ENCODE results near the gene TIMM13.
"Not testable (repeated sequence)": the region's sequence is repeated elsewhere in the genome, so short reads cannot be mapped to it uniquely, and the experiment has no call there.

The TIMM13 gene

GRCh38 chr19:2427429-2428320, at the start of gene TIMM13:
TIMM13 (minus strand) TSS chr19:2427586; CDS start chr19:2427533, 53 bp downstream.
- peak; percentile 94 to 98 for DNase-seq

- peak; percentile 65 to 73 for DNase-seq
Measured at GRCh38 chr19:2476451-2477140, 49.2 kb upstream of the TIMM13 start.

GRCh38 chr19:2475702-2476450, 48.5 kb upstream of the TIMM13 start, which contains the start of gene GADD45B:
GADD45B (plus strand) TSS chr19:2476127; CDS start chr19:2476359, 232 bp downstream.
- peak; percentile 98 to 99 for DNase-seq

- DNase-seq = peak; percentile 59 to 71
Measured at GRCh38 chr19:2475018-2475701, 47.8 kb upstream of the TIMM13 start.

- DNase-seq = peak; percentile 91 to 96
Measured at GRCh38 chr19:2474232-2475017, 47.0 kb upstream of the TIMM13 start.

GRCh38 chr19:2469915-2470200, 42.5 kb upstream of the TIMM13 start:
- DNase-seq = not testable (repeated sequence)

- DNase-seq = no peak
Measured at GRCh38 chr19:2469102-2469914, 41.9 kb upstream of the TIMM13 start.

- DNase-seq = no peak
Measured at GRCh38 chr19:2468596-2468995, 41.2 kb upstream of the TIMM13 start.

- no peak for DNase-seq
Measured at GRCh38 chr19:2464389-2464788, 37.0 kb upstream of the TIMM13 start.

- not testable (repeated sequence) for DNase-seq
Measured at GRCh38 chr19:2463694-2464093, 36.3 kb upstream of the TIMM13 start.

- DNase-seq = no peak
Measured at GRCh38 chr19:2462635-2463421, 35.4 kb upstream of the TIMM13 start.

GRCh38 chr19:2461751-2462634, 34.6 kb upstream of the TIMM13 start:
- peak; percentile 60 to 67 for DNase-seq

- no peak for DNase-seq
Measured at GRCh38 chr19:2460245-2460644, 32.9 kb upstream of the TIMM13 start.

- DNase-seq = not testable (repeated sequence)
Measured at GRCh38 chr19:2458776-2459175, 31.4 kb upstream of the TIMM13 start.

GRCh38 chr19:2458054-2458453, 30.7 kb upstream of the TIMM13 start:
- DNase-seq = no peak

GRCh38 chr19:2457394-2458037, 30.1 kb upstream of the TIMM13 start:
- no peak for DNase-seq

- peak; percentile 42 to 44 for DNase-seq
Measured at GRCh38 chr19:2455851-2456570, 28.6 kb upstream of the TIMM13 start.
